Measurements from ENCODE around the gene COL1A2.

DNA sequence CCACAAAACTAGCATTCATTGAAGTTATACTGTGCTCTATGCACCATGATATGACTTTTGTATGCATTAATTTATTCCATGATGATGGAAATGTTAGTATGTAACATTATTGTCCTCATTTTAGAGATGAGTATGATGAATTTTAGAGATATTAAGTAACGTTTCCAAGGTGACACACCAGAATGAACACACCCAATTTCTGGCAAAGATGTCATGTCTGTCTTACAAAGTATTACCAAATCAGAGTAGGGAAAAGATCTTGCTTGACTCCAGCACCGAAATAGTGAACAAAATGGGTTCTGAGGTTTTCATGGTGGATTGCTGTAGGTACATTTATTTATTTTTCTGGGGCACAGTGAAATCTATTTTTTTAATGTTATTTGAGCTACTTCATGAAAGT, 33.8 kb upstream of the COL1A2 start:
- TF ChIP-seq, protein P1, sequence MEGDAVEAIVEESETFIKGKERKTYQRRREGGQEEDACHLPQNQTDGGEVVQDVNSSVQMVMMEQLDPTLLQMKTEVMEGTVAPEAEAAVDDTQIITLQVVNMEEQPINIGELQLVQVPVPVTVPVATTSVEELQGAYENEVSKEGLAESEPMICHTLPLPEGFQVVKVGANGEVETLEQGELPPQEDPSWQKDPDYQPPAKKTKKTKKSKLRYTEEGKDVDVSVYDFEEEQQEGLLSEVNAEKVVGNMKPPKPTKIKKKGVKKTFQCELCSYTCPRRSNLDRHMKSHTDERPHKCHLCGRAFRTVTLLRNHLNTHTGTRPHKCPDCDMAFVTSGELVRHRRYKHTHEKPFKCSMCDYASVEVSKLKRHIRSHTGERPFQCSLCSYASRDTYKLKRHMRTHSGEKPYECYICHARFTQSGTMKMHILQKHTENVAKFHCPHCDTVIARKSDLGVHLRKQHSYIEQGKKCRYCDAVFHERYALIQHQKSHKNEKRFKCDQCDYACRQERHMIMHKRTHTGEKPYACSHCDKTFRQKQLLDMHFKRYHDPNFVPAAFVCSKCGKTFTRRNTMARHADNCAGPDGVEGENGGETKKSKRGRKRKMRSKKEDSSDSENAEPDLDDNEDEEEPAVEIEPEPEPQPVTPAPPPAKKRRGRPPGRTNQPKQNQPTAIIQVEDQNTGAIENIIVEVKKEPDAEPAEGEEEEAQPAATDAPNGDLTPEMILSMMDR (IDR thresholded peaks at IDR 0.05; ENCODE audit: poor library complexity, severe bottlenecking), result no peak
- no peak for TF ChIP-seq RAD21 (conservative IDR thresholded peaks at IDR 0.05)
- no peak for TF ChIP-seq POLR2AphosphoS5 (IDR thresholded peaks at IDR 0.05)
- TF ChIP-seq EZH2 (IDR thresholded peaks at IDR 0.05; ENCODE audit: borderline replicate concordance, insufficient read depth, low read length, poor library complexity, severe bottlenecking), result no peak
- TF ChIP-seq TAF1 (IDR thresholded peaks at IDR 0.05; ENCODE audit: low read depth), result no peak
